Skeletal muscle cell (primary cell): Measurements from ENCODE around the gene ATP10B.

ENCODE experiments used
- DNase-seq: peaks from one replicate; pipeline ENCODE4 v3.0.0-alpha.2; 2010; ENCODE audit warnings: low read depth
- H3K4me3 ChIP-seq: 2 replicates; pipeline ENCODE4 v1.5.1; 2011; ENCODE audit warnings: low read depth, mild to moderate bottlenecking, control low read depth, low read length, moderate library complexity

The ATP10B gene

DNA sequence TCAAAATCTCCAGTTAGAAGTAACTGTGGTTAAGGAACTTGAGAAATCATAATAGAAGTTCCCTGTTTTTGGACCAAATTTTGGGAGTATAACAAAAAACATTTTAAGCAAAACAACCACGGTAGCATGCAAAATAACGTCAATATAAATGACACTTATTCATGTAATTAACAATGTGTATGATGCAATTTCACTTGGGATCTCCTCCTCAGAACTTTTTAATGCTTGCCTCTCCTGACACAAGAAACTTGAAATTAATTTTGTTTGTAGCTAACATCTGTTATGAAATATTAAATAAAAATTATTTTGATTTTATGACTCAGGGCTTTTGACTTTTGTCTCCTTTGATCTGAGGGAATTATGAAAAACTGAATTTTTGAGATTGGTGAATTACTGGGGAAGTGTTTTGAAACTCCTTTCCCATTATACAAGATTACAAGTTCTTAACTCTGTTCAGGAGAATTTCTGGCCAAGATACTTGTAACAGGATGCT, 149.7 kb downstream of the ATP10B start:
- no peak overlapping the region for H3K4me3 ChIP-seq
- DNase-seq = no peak

- H3K4me3 ChIP-seq = no peak overlapping the region
- no peak for DNase-seq
Measured at GRCh38 chr5:160701403-160701802, 150.6 kb downstream of the ATP10B start.

- DNase-seq = no peak
- no peak overlapping the region for H3K4me3 ChIP-seq
Measured at GRCh38 chr5:160699301-160699700, 152.7 kb downstream of the ATP10B start.

DNA sequence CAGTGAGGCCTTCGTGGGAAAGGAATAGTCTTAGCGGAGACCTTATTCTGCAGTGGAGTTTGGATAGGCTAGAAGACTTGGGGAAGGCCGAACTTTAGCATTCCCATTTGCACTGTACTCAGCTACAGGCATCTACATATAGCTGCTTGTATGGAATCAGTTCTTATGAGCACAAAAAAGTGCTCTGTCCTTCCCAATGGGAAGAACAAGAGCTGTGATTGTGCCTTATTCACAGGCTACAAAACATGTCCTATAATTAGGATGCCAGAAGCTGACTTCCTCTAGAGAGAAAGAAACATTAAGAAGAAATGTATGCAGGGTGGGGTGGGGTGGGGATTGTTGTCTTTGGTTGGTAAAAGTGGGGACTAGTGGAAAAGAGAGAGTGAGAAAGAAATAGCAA, 154.7 kb downstream of the ATP10B start:
- no peak for DNase-seq
- H3K4me3 ChIP-seq = no peak overlapping the region

DNA sequence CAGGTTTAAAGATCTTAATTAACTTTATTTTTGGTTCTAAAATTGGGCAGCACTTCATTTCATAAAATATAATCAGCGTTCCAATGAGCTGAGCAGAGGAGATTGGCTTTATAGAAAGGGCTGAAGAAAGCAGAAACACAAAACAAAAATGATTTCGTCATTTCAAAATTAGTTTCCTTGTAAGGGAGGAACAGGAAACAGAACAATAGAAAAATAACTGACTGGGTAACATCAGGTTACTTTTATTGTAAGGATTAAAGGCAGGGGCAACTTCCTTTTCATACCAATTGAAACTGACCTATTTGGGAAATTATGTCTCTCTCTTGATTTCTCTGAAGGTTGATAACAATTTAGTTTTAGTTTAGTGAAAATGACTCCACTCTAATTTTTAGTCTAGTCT, 157.1 kb downstream of the ATP10B start:
- H3K4me3 ChIP-seq = no peak overlapping the region
- DNase-seq = no peak

DNA sequence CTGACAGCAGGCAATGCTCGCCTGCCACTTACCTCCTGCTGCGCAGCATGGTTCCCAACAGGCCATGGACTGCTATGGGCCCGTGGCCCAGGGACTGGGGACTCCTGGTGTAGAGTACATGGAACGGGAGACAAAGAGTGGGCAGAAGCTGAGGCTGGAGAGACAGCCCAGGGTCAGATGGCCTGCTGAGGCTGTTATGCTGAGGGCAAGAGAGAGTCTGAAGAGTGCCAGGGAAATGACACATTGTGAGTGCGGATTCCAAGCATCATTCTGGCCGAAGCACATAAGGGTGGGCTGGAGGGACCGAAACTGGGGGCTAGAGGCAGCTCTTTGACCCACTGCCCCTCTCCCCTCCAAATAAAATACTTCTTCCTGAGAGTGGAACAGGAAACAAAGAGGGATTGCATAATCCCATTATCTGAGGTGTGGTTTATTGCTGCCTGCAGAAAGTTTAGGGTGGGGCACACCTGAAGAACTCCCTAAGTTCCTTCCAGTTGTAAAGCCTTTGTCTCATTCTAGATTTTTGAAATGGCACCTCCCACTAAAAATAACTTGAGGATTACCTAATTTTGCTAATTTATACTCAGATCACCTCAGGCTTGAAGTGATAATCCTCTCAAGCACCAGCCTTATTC, 158.1 kb downstream of the ATP10B start:
- DNase-seq = no peak
- no peak overlapping the region for H3K4me3 ChIP-seq

- no peak for DNase-seq
Measured at GRCh38 chr5:160692271-160692670, 159.7 kb downstream of the ATP10B start.

DNA sequence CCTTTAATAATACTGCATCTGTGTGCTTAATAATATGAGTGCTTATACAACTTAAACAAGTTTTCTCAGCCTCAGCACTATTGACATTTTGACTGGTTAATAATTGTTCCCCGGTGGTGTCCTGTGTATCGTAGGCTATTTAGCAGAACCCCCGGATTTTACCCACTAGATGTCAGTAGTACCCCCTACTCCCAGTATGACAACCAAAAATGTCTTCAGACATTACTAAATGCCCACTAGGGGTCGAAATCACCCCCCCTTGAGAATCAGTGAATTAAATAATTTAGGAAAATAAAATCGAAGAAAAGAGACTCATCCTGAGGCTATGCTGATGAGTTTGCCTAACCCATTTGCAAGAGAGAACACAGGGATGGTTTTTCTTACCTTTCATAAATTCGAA, 166.3 kb downstream of the ATP10B start:
- H3K4me3 ChIP-seq = no peak overlapping the region
- no peak for DNase-seq

More at GRCh38 chr5:160692271-160692670, 159.7 kb downstream of the ATP10B start:
- H3K4me3 ChIP-seq = no peak overlapping the region

- DNase-seq = no peak
- H3K4me3 ChIP-seq = no peak overlapping the region
Measured at GRCh38 chr5:160685219-160685618, 166.8 kb downstream of the ATP10B start.

DNA sequence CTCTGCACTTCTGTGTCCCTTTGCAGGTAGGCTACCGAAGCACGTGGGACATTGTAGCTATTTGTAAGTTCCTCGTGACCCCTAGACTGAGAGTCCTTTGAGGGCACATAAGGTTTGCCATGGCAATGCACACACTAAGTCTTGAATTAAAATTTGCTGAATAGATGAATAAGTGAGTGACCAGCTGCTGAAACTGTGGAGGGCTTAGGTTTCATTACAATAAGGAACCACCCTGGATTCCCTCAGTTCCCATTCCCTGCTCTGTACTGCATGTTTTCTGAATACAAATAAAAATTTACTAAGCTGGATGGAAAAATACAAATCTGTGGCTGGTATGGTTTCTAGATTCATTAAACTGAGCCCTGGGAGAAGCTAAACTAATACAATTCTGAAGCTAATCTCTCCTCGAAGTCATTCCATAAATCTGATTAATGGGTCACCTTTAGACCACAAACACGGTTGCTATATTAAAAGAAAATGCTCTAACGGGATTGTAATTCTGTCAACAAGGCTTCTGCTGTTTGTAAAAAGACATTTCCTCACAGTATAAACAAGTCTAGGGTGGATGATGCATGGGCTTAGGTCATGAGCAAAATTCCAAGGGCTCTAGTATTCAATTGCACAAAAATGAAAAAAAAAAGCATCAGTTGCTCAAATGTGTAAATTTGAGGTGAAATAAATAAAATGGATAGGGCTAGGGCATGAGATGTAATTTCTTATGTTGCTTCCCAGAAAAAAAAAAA, 172.3 kb downstream of the ATP10B start:
- no peak for DNase-seq

DNA sequence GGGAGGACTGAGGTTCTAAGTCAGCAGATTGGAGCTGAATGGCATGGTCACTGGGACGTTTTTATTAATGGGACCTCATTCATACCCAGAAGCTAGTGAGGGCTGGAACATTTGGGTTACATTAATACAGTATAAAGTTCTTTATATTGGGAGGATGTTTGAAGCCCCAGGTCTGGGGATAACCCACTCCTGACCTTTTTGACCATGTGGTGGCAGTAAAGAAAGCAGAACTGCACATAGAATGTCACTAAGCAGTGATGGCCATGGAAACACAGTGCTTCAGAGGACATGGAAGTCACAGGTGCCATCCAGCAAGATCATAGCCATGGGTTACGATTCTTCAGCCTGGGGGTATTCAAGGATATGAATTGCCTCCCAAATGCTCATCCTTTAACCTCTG, 176.0 kb downstream of the ATP10B start:
- H3K4me3 ChIP-seq = no peak overlapping the region
- DNase-seq = no peak

More for the DNA sequence above, 172.3 kb downstream of the ATP10B start:
- H3K4me3 ChIP-seq = no peak overlapping the region

GRCh38 chr5:160674901-160675300, 177.1 kb downstream of the ATP10B start:
- no peak overlapping the region for H3K4me3 ChIP-seq
- no peak for DNase-seq

- no peak for DNase-seq
- no peak overlapping the region for H3K4me3 ChIP-seq
Measured at GRCh38 chr5:160672521-160672920, 179.5 kb downstream of the ATP10B start.

DNA sequence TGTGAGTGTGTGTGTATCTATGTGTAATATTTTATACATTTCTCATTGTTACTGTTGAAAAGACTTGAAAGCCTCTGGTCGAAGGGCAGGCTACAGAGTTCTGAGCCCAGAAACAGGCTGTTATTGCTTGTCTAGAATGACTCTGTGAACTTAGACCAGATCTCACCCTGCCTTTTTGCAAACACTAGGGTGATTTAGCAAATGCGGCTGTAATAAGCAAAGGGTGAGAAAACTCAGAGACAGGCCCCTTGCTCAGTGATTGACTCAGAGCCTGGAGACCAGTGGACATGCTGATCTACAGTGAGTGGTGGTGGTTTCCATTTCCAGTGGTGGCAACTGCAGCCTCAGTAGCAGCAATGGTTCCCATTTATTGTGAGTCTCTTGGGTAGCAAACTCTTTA, 183.7 kb downstream of the ATP10B start:
- DNase-seq = no peak
- H3K4me3 ChIP-seq = no peak overlapping the region

- DNase-seq = no peak
- H3K4me3 ChIP-seq = no peak overlapping the region
Measured at GRCh38 chr5:160667160-160667559, 184.9 kb downstream of the ATP10B start.

DNA sequence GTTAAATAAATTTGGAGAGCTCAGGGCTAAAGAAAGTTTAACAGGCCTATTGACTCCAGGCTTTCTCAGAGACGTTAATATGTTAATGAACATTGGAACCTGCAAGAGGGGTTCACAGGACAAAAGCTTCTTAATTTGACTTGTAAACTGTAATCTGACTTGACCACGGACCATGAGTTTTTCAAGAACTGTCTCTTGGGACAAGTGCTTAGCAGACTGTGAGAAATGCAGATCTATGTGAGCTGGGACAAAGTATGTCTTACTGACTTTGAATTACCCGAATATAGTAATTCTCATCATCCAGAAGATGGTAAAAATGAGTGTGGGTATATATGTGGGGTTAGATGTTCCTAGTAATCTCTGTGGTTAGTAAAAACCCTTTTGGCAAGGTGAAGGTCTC, 186.6 kb downstream of the ATP10B start:
- DNase-seq = no peak
- no peak overlapping the region for H3K4me3 ChIP-seq

- no peak for DNase-seq
- no peak overlapping the region for H3K4me3 ChIP-seq
Measured at GRCh38 chr5:160660132-160660531, 191.9 kb downstream of the ATP10B start.

DNA sequence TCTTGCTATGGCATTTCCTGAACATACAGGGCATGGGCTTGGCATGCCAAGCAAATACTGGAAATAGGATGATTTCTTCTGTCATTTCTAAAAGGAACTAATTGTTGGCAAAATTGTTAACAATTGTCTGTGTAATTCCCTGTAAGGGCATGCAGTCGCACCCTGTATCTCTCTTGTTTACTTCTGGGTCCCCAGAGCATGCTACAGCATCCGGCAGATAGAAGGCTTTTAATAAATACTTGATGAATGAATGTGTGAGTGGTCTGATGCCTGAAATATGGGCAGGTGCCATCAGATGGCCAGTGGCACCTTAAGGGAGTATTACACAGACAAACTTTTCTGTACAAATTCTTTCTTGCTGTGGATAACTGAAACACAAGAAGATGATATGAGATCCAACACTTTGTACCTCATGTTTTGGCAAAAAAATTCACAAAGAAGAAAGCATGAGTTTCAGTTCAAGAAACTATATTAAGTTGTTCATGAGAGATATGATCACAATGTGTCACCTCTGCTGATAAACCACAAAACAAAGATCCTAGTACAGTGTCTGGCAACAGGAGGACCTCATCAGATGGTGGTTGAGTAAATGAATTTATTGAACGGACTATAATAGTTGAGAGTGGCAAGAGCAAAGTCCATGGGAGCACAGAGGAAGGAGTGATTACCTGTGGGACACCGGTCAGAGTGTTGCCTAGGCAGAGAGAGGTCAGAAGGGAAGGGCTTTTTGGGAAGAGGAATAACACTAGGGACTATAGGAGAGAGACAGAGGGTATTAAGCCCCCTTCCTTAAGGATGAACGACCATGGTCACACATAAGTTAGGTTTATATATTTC, 194.2 kb downstream of the ATP10B start:
- H3K4me3 ChIP-seq = no peak overlapping the region
- DNase-seq = no peak

DNA sequence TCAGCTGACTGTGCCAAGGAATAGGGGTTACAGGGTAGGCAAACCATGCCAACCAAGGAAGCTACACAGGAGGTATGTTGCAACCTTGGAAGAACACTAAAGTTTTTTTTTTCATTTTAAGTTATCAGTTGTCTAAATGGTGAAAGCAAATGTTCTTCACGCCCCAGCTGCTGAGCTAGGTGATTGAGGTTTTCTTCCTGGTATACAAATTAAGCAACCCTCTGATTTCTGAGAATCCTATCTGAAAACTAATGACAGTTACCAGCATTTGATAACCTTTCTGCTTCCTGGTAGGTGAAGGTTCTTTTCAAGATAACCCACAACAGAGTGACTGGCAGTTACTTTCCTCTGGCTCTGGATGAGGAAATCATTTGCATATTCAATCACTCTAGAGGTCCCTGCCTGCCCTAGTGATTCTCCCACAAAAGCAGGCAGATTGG, 194.9 kb downstream of the ATP10B start:
- DNase-seq = no peak
- no peak overlapping the region for H3K4me3 ChIP-seq

- no peak for DNase-seq
- no peak overlapping the region for H3K4me3 ChIP-seq
Measured at GRCh38 chr5:160655717-160656116, 196.3 kb downstream of the ATP10B start.
